ENCODE measurements around the gene SCAF8.

The SCAF8 gene

GRCh38 chr6:154690857-154691256, 42.4 kb upstream of the SCAF8 start:
- Histone ChIP-seq H3K18ac (ENCODE audit: low read length) (no peak overlapping the region), H2AFZ (ENCODE audit: insufficient read depth, low read length, poor library complexity) (no peak overlapping the region), H4K91ac (ENCODE audit: low read depth, low read length) (no peak overlapping the region), H2BK120ac (ENCODE audit: insufficient read depth, low read length, poor library complexity) (no peak overlapping the region), H4K8ac (ENCODE audit: low read depth, low read length) (no peak overlapping the region), H2BK5ac (ENCODE audit: low read depth, low read length, poor library complexity) (no peak overlapping the region), H3K79me1 (ENCODE audit: low read length) (no peaks in the 10 kb centered on the region), H2BK12ac (ENCODE audit: low read length) (no peak overlapping the region), H3K36me3 (ENCODE audit: control insufficient read depth in 1 of 2, insufficient read depth in 2 of 2, low read length in 2 of 2) (no peaks in the 10 kb centered on the region), H3K79me2 (ENCODE audit: control insufficient read depth, insufficient read depth, low read length, poor library complexity) (no peaks in the 10 kb centered on the region), H2AK5ac (ENCODE audit: low read length) (no peak overlapping the region), H3K27ac (ENCODE audit: low read depth, low read length) (no peak overlapping the region), H3K23ac (ENCODE audit: low read length) (no peak overlapping the region), H3K4ac (ENCODE audit: low read depth, low read length) (no peak overlapping the region), H3K4me2 (ENCODE audit: low read length) (no peak overlapping the region), H3K14ac (ENCODE audit: low read length) (no peak overlapping the region), H3K4me1 (ENCODE audit: control insufficient read depth in 1 of 2, insufficient read depth in 2 of 2, low read length in 2 of 2) (no peaks in the 10 kb centered on the region), H3K9me3 (ENCODE audit: insufficient read depth, low read depth, low read length) (peaks cover 2% of the 10 kb centered on the region), H4K12ac (ENCODE audit: low read depth, low read length) (no peak overlapping the region), H3K9ac (ENCODE audit: low read length) (no peak overlapping the region), H3K27me3 (ENCODE audit: insufficient read depth, low read length) (no peaks in the 10 kb centered on the region), H3K4me3 (ENCODE audit: low read depth, low read length) (no peak overlapping the region)
- DNase-seq = no peak
- WGBS (ENCODE audit: extremely low coverage, insufficient coverage, insufficient read length) = no CpG with 5 or more reads among the region's 4 CpGs

GRCh38 chr6:154696661-154697060, 36.6 kb upstream of the SCAF8 start:
- DNase-seq = no peak
- WGBS (ENCODE audit: extremely low coverage, insufficient coverage, insufficient read length) = no CpG with 5 or more reads among the region's 1 CpG
- Histone ChIP-seq H3K36me3 (ENCODE audit: control insufficient read depth in 1 of 2, insufficient read depth in 2 of 2, low read length in 2 of 2) (no peaks in the 10 kb centered on the region), H3K9me3 (ENCODE audit: insufficient read depth, low read depth, low read length) (no peaks in the 10 kb centered on the region), H3K27ac (ENCODE audit: low read depth, low read length) (no peak overlapping the region), H4K91ac (ENCODE audit: low read depth, low read length) (no peak overlapping the region), H3K27me3 (ENCODE audit: insufficient read depth, low read length) (no peaks in the 10 kb centered on the region), H2BK120ac (ENCODE audit: insufficient read depth, low read length, poor library complexity) (no peak overlapping the region), H2BK12ac (ENCODE audit: low read length) (no peak overlapping the region), H3K14ac (ENCODE audit: low read length) (no peak overlapping the region), H3K4me2 (ENCODE audit: low read length) (no peak overlapping the region), H2AK5ac (ENCODE audit: low read length) (no peak overlapping the region), H4K8ac (ENCODE audit: low read depth, low read length) (no peak overlapping the region), H3K79me1 (ENCODE audit: low read length) (no peaks in the 10 kb centered on the region), H3K18ac (ENCODE audit: low read length) (no peak overlapping the region), H4K12ac (ENCODE audit: low read depth, low read length) (no peak overlapping the region), H3K23ac (ENCODE audit: low read length) (no peak overlapping the region), H3K9ac (ENCODE audit: low read length) (no peak overlapping the region), H2BK5ac (ENCODE audit: low read depth, low read length, poor library complexity) (no peak overlapping the region), H2AFZ (ENCODE audit: insufficient read depth, low read length, poor library complexity) (no peak overlapping the region), H3K4ac (ENCODE audit: low read depth, low read length) (no peak overlapping the region), H3K4me1 (ENCODE audit: control insufficient read depth in 1 of 2, insufficient read depth in 2 of 2, low read length in 2 of 2) (no peaks in the 10 kb centered on the region), H3K4me3 (ENCODE audit: low read depth, low read length) (no peak overlapping the region), H3K79me2 (ENCODE audit: control insufficient read depth, insufficient read depth, low read length, poor library complexity) (no peaks in the 10 kb centered on the region)

- Histone ChIP-seq H3K14ac (ENCODE audit: low read length) (no peak overlapping the region), H3K9ac (ENCODE audit: low read length) (no peak overlapping the region), H3K79me1 (ENCODE audit: low read length) (no peaks in the 10 kb centered on the region), H3K18ac (ENCODE audit: low read length) (no peak overlapping the region), H2BK12ac (ENCODE audit: low read length) (no peak overlapping the region), H3K36me3 (ENCODE audit: control insufficient read depth in 1 of 2, insufficient read depth in 2 of 2, low read length in 2 of 2) (no peaks in the 10 kb centered on the region), H2BK5ac (ENCODE audit: low read depth, low read length, poor library complexity) (no peak overlapping the region), H3K27me3 (ENCODE audit: insufficient read depth, low read length) (no peaks in the 10 kb centered on the region), H4K91ac (ENCODE audit: low read depth, low read length) (no peak overlapping the region), H3K4me2 (ENCODE audit: low read length) (no peak overlapping the region), H4K12ac (ENCODE audit: low read depth, low read length) (no peak overlapping the region), H2AFZ (ENCODE audit: insufficient read depth, low read length, poor library complexity) (no peak overlapping the region), H3K9me3 (ENCODE audit: insufficient read depth, low read depth, low read length) (no peaks in the 10 kb centered on the region), H2AK5ac (ENCODE audit: low read length) (no peak overlapping the region), H3K27ac (ENCODE audit: low read depth, low read length) (no peak overlapping the region), H3K4me1 (ENCODE audit: control insufficient read depth in 1 of 2, insufficient read depth in 2 of 2, low read length in 2 of 2) (no peaks in the 10 kb centered on the region), H3K4me3 (ENCODE audit: low read depth, low read length) (no peak overlapping the region), H2BK120ac (ENCODE audit: insufficient read depth, low read length, poor library complexity) (no peak overlapping the region), H3K4ac (ENCODE audit: low read depth, low read length) (no peak overlapping the region), H3K23ac (ENCODE audit: low read length) (no peak overlapping the region), H4K8ac (ENCODE audit: low read depth, low read length) (no peak overlapping the region), H3K79me2 (ENCODE audit: control insufficient read depth, insufficient read depth, low read length, poor library complexity) (no peaks in the 10 kb centered on the region)
- no peak for DNase-seq
- no CpG with 5 or more reads among the region's 4 CpGs for WGBS (ENCODE audit: extremely low coverage, insufficient coverage, insufficient read length)
These were observed 30.1 kb upstream of the SCAF8 start for GRCh38 chr6:154703124-154703523.

- H2BK5ac ChIP-seq (ENCODE audit: low read depth, low read length, poor library complexity) = no peak overlapping the region
- no peak overlapping the region for H3K4ac ChIP-seq (ENCODE audit: low read depth, low read length)
- no peak overlapping the region for H4K12ac ChIP-seq (ENCODE audit: low read depth, low read length)
- H3K27ac ChIP-seq (ENCODE audit: low read depth, low read length) = no peak overlapping the region
- H4K91ac ChIP-seq (ENCODE audit: low read depth, low read length) = no peak overlapping the region
- peak; percentile 67 to 85 for DNase-seq
- H2BK120ac ChIP-seq (ENCODE audit: insufficient read depth, low read length, poor library complexity) = no peak overlapping the region
- H3K14ac ChIP-seq (ENCODE audit: low read length) = no peak overlapping the region
- H3K23ac ChIP-seq (ENCODE audit: low read length) = no peak overlapping the region
- H4K8ac ChIP-seq (ENCODE audit: low read depth, low read length) = no peak overlapping the region
- H3K9ac ChIP-seq (ENCODE audit: low read length) = no peak overlapping the region
- WGBS (ENCODE audit: extremely low coverage, insufficient coverage, insufficient read length) = no CpG with 5 or more reads among the region's 8 CpGs
- H3K4me1 ChIP-seq (ENCODE audit: control insufficient read depth in 1 of 2, insufficient read depth in 2 of 2, low read length in 2 of 2) = no peaks in the 10 kb centered on the region
- no peaks in the 10 kb centered on the region for H3K27me3 ChIP-seq (ENCODE audit: insufficient read depth, low read length)
- H3K79me1 ChIP-seq (ENCODE audit: low read length) = no peaks in the 10 kb centered on the region
- no peak overlapping the region for H2AFZ ChIP-seq (ENCODE audit: insufficient read depth, low read length, poor library complexity)
- no peaks in the 10 kb centered on the region for H3K36me3 ChIP-seq (ENCODE audit: control insufficient read depth in 1 of 2, insufficient read depth in 2 of 2, low read length in 2 of 2)
- H2AK5ac ChIP-seq (ENCODE audit: low read length) = no peak overlapping the region
- H2BK12ac ChIP-seq (ENCODE audit: low read length) = no peak overlapping the region
- no peaks in the 10 kb centered on the region for H3K79me2 ChIP-seq (ENCODE audit: control insufficient read depth, insufficient read depth, low read length, poor library complexity)
- H3K4me3 ChIP-seq (ENCODE audit: low read depth, low read length) = no peak overlapping the region
- H3K4me2 ChIP-seq (ENCODE audit: low read length) = no peak overlapping the region
- H3K18ac ChIP-seq (ENCODE audit: low read length) = no peak overlapping the region
- no peaks in the 10 kb centered on the region for H3K9me3 ChIP-seq (ENCODE audit: insufficient read depth, low read depth, low read length)
These were observed 27.6 kb upstream of the SCAF8 start for GRCh38 chr6:154705471-154706113.
